Cerebellar cortex (tissue), 1 donor: ENCODE data around the gene GLE1.
"Not testable (repeated sequence)": the region's sequence is repeated elsewhere in the genome, so short reads cannot be mapped to it uniquely, and the experiment has no call there.

ENCODE experiments used
- DNase-seq: peaks from one replicate; pipeline ENCODE4 v3.0.0-alpha.2; 2015; ENCODE audit warnings: low spot score

The GLE1 gene

DNA sequence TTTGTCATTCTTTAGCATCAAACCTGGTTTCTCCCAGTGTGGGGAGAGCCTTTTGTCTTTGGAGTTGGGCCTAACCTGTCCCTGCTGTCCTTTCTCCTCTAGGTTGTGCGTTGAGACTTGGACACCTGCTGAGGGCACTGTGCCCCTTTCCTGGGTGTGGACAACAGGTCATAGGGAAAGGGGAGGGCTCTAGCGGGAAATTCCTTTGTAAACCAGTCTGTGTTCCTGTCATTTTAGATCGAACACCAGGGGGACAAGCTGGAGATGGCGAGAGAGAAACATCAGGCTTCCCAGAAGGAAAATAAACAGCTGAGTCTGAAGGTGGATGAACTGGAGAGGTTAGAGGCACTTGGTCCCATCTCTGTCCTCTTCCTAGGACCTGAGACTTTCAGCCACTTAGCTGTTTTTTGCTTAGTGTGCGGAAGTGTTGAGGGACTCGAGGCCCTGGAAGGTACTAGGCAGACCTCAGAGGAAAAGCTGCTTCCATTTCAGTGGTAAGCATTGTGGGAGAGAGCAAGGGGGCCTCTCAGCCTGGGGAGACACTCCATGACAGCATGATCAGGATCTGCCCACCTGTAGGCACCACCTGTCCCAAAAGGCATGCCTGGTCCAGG lies 8.6 kb upstream of the GLE1 start:
- DNase-seq = no peak

DNA sequence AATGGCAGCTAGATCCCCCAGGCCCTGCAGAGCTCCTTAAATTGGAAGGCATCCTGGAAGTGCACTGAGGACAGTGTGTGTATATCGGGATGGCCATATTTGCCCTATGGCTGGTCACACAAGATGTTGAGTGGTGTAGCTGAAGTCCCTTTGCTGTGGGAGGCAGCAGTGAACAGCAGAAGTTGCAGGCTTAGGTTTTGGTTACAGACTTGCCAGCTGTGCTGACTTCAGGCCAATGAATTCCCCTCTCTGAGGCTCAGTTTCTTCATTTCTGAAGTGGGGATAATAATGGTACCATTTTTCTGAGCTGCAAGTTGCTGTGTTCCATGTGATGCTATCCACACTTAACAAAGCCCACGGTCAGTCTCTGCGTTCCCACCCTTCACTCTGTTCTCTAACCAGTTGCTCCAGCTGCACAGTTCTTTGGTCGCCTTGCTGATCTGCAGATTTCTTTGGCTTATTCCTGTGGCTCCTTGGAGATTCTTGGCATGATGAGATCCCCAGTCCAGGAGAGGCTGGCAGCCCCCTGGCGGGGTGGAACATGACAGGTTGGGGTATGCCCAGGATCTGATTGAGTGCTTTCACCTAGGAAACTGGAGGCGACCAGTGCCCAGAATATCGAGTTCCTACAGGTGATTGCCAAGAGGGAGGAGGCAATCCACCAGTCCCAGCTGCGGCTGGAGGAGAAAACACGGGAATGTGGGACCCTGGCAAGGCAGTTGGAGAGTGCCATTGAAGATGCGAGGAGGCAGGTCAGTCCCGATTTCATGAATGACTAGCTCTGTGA lies 6.5 kb upstream of the GLE1 start:
- no peak for DNase-seq

DNA sequence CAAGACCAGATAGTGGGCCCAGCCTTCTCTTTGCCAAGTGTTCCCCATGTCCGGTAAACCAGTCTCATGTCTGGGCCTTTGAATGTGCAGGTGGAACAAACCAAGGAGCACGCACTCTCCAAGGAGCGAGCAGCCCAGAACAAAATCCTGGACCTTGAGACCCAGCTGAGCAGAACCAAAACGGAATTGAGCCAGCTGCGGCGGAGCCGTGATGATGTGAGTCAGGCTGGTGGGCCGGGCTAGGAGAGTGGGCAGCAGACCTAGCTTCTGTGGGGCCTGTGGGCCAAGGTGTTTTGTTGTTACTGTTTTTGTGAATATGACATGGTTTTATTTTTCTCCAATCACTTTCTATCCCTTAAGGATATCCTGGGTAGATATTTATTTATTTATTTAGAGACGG lies 5.6 kb upstream of the GLE1 start:
- no peak for DNase-seq

DNA sequence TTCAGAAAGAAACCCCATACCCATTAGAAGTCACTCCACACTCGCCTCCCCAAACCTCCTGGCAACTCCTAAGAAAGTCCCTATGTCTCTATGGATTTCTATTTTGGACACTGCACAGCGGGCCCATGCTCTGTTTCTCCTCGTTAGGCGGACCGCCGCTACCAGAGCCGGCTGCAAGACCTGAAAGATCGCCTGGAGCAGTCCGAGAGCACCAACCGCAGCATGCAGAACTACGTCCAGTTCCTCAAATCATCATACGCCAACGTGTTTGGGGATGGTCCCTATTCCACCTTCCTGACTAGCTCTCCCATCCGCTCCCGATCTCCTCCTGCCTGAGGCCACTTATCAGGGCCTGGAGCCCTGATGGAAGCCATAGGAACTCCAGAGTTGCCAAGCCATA lies 4.6 kb upstream of the GLE1 start:
- DNase-seq = no peak

DNA sequence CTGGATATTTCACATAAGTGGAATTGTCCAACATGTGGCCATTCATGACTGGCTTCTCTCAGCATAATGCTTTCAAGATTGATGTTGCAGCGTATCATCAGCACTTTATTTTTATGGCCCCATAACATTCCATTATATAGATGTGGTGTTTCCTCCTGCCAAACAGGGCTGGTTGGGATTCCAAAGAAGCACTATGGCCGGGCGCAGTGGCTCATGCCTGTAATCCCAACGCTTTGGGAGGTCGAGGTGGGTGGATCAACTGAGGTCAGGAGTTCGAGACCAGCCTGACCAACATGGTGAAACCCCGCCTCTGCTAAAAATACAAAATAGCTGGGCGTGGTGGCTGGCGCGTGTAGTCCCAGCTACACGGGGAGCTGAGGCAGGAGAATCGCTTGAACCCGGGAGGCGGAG lies 1.1 kb upstream of the GLE1 start:
- not testable (repeated sequence) for DNase-seq

DNA sequence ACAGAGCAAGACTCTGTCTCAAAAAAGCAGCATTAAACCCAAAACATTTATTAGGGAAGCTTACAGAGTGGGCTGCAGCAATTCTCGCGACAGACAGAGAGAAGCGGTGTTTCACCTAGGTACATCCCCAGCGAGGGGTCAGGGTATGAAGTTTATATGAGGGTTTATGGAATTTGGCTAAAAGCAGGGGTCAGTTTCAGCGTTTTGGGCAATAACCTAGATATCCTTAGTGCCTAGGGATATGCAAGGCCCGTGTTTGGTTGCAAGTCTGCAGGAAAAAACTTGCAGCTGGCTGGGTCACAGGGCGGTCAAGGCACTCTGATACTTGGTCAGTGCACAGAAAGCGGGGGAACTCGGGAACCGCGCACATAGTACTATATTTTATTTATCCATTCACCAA lies 649 bp upstream of the GLE1 start:
- peak; percentile 40 for DNase-seq

DNA sequence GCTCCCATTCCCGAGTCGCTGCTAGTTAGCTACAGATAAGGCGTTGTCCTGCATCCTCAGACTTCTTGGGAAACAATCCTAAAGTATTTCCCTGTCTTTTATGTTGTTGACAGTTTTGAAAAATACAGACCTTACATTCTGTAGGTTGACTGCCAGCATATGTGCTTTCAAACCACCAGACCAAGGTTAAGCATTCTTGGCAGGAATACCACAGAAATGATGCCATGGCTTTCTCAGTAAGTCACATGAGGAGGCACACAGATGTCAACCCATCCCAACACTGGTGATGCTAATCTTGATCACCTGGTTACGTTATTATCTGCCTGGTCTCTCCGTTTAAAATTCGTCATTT lies 871 bp downstream of the GLE1 start:
- no peak for DNase-seq

DNA sequence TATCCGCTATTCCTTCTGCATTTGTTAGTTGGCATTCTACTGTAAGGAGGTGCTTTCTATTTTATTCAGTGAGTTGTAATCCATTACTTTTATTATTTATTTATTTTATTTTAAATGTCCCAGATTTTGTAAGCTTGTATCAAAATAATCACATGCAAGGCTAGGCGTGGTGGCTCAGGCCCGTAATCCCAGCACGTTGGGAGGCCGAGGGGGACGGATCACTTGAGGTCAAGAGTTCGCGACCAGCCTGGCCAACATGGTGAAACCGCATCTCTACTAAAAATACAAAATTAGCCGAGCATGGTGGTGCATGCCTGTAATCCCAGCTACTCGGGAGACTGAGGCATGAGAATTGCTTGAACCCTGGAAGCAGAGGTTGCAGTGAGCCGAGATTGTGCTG lies 1.4 kb downstream of the GLE1 start:
- DNase-seq = not testable (repeated sequence)

DNA sequence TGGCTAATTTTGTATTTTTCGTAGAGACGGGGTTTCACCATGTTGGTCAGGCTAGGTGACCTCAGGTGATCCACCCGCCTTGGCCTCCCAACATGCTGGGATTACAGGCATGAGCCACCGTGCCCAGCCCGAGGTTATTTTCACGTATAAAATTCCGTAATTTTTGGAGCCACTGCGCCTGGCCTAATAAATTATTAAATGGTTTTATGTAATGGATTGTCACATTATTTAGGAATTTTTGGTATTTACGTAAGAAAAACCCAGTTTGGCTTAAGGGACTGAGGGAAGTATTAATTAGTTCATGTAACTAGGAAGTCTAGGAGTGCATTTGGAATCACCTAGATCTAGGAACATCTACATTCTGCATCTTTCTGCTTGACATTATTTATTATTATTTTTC lies 8.3 kb downstream of the GLE1 start:
- no peak for DNase-seq

DNA sequence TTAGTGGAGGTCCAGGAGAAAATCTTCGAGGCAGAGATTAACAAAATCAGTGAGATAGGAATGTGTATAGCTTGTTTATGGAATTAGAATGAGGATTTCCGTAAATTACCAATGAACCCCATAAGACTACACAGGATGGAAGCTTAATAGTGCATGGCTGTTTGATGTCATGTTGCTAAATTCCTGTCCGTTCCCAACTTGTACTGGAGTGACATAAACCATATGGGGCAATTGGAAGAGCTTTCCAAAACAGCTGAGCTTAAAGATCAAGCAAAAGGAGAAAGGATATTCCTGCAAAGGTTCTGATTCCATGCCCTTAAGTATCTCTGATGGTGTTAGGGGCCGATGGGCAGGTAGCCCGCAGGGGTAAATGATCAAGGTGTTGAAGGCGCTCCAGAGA lies 17.4 kb downstream of the GLE1 start:
- no peak for DNase-seq

DNA sequence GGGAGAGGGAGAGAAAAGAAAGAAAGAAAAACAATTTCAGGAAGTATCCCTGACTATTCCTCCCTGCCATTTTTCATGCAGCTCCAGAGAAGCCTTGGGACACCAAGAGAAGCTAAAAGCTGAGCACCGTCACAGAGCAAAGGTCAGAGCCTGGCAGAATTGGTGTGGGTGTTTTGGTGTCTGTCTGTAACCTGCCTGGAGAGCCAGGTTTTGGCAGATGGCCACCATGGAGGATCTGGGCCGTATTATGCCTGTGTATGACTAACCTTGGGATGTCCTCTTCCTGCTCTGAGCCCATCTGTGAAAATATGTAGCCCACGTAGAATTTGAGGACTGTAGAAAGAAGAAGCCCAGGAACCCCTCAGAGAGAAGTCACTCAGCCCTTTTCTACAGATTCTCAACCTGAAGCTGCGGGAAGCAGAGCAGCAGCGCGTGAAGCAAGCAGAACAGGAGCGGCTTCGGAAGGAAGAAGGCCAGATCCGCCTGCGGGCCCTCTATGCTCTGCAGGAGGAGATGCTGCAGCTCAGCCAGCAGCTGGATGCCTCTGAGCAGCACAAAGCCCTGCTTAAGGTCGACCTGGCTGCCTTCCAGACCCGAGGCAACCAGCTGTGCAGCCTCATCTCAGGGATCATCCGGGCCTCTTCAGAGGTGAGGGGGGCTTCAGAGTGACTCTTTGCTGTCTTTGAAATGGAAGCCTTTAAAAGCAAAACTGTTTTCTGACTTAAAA lies 18.8 kb downstream of the GLE1 start:
- DNase-seq = peak; percentile 48

DNA sequence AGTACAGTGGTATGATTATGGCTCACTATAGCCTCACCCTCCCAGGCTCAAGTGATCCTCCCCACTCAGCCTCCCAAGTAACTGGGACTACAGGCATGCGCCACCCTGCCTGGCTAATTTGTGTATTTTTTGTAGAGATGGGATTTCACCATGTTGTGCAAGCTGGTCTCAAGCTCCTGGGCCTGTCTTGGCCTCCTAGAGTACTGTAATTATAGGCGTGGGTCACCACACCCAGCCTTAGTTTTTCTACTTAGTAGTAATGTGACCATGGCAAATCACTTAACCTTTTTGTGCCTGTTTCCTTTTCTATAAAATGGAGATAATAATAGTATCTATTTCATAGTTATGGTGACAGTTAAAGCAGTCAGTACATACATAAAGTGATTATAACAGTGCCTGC lies 22.2 kb downstream of the GLE1 start:
- no peak for DNase-seq

DNA sequence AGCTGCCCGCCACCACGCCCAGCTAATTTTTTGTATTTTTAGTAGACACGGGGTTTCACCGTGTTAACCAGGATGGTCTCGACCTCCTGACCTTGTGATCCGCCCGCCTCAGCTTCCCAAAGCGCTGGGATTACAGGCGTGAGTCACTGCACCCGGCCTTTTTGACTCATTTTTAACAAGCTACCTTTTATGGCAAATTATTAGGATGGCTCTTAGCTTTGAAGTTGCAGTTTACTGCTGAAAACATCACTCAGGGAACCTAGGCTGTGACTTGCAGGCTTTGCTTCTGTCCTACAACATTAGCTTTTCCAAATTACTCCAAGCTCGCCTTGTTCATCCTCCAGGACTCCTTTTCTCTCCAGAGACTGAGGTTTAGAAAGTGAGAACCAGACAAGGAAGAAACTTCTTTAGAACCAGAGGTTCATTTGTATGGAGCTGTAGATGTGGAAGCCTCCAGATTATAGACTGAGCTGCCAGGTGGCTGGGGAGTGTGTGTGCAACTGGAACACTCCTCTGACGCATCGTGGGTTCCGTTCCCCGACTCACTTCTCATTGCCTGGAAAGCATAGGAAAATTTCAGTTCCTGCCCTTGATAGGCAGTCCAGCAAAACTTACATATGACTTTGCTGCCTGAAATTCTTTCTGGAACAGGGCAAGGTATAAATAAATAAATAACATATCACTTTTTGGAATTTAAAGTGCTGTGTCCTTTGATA lies 24.1 kb downstream of the GLE1 start:
- no peak for DNase-seq

DNA sequence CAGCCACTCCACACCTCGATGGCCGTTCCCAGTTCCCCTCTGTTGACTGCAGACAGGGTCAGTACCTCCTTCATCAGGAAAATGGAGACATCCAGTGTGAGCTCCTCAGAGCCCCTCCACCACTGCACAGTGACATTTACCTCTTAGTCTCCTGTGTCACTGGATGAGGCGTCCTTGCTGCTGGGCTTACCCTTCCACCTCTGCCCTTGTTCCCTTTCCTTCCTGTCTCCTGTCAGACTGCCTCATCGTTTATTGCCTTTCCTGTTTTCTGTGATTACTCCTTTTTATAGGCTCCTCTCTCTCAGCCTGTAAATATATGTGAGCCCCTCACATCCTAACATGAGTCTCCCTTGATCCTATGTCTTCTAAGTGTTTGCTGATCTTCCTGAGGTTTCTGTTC lies 24.7 kb downstream of the GLE1 start:
- no peak for DNase-seq

DNA sequence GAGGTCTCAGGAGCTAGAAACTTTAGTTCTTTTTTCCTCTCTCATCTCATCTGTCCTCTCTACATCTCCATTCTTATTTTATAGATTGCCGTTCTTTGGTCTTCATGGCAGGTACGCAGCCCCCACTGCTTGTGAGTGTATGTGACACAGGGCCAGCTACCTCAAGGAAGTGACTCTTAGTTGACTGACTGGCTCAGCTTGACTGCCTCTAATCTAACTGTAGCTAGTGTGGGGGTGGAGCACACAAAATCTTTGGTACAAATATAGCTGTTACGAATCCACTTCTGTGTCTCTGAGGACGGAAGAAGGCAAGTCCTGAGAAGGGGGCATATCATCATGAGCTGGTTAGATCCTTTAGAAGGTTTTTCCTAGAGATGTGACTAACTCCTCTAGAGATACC lies 28.1 kb downstream of the GLE1 start:
- DNase-seq = no peak

DNA sequence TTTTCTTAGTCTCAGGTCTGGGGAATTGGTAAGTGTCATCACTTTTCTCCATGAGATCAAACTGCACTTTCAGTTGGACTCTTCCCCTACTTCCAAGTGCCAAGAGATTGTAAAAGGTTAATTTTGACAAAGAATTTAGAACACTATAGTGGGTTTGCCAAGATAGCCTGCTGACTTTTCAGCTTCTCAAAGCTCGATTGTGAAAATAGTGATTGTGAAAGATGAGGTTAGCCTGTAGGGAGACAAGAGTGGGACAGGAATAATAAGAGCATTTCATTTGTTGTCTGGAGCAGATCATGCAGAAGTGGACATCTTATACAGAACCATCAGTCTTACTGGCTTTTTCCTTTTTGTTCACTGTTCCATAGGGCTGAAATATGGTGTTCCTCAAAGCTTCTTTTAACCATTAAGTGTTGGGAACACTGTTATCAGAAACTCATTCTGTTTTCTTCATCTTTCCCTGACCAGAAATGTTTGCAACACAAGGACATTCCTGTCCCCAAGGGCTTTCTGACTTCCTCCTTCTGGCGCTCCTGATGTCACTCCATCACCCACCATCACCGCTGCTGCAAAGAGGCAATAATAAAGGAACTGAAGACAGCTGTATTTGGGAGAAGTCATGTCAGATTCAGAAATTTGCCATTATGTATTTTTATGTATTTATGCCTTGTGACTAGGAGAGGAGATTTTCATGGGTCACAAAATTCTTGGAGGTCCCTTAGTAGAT lies 36.3 kb downstream of the GLE1 start:
- DNase-seq = no peak

DNA sequence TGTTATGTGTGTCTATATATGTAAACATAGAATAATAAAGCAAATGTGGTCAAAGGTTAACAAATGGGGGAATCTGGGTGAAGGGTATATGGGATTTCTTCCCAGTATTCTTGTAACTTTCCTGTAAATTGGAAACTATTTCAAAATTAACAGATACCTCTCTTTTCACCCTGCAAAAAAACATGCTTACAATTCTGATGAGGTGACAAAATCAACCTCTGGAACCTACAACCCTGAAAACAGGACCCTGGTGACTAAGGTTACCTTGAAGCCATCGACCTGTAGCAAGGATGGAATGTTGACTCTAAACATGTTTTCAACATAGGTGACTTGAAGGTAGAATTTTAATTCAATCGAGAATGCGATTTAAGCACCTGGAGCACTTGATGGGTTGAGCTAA lies 42.0 kb downstream of the GLE1 start:
- DNase-seq = no peak

DNA sequence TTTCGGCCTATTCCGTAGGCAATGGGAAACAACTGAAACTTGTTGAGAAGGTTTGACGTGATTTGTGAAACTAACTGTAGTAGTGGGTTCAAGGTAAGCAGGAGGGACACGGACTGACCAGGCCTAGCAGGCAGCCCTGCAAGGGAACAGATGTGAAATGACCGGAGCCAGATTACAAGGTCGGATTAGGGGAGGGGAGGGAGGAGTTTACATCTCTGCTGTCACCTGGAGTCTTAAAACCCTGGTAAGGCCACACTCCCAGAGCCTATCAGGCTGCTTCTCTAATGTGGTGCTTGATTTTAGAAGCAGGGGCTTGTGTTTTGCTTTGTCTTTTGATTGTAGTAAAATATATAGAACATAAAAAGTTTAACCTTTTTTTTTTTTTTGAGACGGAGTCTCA lies 44.4 kb downstream of the GLE1 start:
- DNase-seq = no peak

DNA sequence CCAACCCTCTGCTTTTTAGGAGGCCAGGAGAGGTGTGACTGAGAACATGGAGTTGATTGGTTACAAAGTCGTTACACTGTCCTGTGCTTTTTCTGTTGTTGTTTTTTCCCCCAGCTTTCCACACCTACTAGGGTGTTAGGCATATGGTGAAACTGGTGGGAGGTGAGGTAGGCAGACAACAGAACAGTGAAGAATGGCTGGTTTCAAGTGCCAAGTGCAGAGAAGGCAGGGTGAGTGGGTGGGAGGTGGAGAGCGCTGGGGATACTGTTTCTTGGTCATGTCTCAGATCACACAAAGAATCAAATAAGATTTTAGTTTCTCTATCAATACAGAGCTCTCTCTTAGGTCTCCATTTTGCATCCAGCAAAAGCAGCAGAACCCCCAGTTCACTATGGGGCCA lies 45.7 kb downstream of the GLE1 start:
- peak; percentile 54 for DNase-seq

DNA sequence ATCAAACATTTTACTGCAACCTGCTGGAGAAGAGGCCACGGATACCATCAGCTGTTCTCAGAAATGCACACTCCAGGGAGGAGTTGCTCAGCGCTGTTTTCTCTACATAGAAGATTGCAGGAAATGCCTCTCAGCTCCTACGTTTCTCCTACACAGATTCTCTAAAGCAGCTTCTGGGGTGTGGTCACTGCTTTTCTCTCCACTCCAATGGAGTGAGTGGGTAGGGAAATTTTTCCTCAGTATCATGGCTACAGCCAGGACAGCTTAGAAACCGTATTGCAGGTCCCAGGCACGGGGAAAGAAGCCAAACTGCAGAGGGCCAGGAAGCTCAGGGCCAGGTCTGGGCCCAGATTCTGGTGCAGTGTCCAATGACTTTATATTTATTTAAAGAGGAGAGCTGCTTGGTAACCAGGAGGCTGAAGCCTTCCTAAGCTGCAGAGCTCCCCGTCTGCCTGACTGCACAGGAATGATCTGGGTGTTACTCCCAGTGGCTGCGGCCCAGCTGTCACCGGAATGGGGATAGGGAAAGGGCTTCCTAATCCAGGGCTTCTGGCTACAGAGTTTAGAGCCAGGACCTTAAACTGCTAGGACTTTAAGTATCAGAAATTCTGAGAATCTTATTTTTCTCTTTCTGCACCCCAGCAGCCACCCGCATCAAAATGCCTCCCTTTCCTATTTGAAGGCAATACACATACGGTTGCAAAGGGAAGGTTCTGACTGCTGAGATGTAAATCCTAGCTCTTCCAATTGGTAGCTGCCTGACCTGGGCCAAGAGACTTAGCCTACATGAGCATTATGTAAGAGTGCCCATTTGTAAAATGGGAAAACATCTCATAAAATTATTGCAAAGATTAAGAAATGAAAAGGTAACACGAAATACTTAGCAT lies 46.5 kb downstream of the GLE1 start:
- DNase-seq = peak; percentile 86

DNA sequence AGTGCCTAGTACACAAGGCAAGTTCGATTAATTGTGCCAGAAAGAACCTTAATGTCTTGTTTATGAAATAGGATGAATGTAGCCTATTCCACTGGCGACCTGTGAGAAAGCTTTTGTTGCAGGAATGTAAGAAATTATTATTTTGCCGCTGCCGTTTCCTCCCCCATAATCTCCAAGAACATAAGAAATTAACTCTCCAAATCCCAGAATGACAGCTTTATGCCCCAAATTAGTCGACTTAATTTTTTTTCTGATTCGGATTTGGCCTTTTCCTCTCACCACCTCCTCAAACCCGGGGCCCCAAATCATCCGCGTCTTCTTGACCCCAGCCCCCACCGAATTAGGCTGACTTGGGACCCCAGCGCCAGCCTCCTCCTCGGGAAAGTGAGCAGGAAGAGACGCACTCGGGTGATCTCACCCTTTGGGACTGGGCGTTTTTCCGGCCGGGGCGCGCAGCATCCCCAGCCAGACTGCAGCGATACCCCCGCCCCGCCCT lies 47.2 kb downstream of the GLE1 start:
- no peak for DNase-seq
